HG02970 (cell line): Measurements from ENCODE around the gene CEACAM16.
"Not testable (repeated sequence)": the region's sequence is repeated elsewhere in the genome, so short reads cannot be mapped to it uniquely, and the experiment has no call there.

ENCODE experiments used
- ATAC-seq: cut with Tn5 transposase; IDR thresholded peaks from one replicate; pipeline ENCODE4 v1.9.1; 2021; ENCODE audit warnings: mild to moderate bottlenecking, moderate library complexity, moderate number of reproducible peaks; ENCODE audit not compliant: unreplicated experiment, low FRiP score

CEACAM16 gene

DNA sequence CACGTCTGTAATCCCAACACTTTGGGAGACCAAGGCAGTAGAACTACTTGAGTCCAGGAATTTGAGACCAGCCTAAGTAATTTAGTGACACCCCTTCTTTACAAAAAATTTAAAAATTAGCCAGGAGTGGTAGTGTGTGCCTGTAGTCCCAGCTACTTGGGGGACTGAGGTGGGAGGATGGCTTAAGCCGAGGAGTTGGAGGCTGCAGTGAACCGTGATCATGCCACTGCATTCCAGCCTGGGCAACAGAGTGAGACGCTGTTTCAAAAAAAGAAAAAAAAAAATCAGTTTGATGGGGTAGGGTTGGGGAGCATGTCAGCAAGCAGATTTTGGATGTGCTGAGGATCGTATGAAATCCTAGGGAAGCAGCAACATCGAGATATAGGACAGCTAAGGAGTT lies 23.4 kb upstream of the CEACAM16 start:
- no peak for ATAC-seq

DNA sequence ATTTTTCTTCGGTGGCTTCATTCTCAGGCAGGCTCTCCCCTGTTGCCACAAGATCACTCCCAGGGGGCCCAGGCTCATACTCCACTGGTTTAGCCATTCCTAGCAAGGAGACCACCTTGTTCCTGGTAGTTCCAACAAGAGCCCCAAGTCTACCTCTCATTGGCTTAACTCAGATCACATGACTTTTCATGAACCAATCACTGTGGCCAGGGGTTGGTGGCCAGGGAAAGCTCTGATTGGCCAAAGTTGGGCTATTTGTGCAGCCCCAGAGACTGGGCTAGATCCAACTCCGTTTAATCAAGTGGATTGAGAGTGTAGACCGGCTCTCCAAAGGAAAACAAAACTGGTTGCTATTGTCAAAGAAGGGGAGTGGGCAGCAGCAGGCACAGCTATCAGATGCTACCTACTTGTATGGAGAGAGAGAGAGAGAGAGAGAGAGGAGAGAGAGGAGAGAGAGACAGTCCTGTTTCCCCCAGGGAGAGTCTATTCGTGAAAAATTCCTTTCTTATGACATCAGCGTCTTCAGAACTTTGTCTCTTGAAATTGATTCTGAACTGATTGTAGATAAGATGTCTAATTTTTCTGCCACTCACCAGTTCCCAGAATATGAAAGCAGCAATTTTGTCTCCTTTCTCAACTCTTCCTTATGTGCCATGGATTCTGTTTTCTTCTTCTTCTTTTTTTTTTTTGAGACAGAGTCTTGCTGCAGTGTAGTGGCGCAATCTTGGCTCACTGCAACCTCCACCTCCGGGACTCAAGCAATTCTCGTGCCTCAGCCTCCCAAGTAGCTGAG lies 21.7 kb upstream of the CEACAM16 start:
- no peak for ATAC-seq

DNA sequence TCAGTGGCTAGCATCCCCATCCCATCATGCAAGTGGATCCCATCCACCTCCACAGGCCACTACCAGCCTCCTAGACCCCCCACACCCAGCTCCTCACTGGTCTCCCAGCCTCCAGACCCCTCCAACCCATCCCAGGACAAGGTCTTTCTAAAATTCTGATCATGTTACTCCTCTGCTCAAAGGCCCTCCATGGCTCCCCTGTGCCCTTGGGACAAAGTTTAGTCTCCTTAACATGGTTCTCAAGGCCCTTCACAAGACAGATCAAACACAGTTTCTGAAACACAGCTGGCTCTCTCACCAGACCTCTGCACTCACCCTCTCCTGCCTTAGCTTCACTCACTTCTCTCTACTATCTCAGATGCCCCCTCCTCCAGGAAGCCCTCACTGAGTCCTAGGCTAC lies 18.4 kb upstream of the CEACAM16 start:
- ATAC-seq: no peak

DNA sequence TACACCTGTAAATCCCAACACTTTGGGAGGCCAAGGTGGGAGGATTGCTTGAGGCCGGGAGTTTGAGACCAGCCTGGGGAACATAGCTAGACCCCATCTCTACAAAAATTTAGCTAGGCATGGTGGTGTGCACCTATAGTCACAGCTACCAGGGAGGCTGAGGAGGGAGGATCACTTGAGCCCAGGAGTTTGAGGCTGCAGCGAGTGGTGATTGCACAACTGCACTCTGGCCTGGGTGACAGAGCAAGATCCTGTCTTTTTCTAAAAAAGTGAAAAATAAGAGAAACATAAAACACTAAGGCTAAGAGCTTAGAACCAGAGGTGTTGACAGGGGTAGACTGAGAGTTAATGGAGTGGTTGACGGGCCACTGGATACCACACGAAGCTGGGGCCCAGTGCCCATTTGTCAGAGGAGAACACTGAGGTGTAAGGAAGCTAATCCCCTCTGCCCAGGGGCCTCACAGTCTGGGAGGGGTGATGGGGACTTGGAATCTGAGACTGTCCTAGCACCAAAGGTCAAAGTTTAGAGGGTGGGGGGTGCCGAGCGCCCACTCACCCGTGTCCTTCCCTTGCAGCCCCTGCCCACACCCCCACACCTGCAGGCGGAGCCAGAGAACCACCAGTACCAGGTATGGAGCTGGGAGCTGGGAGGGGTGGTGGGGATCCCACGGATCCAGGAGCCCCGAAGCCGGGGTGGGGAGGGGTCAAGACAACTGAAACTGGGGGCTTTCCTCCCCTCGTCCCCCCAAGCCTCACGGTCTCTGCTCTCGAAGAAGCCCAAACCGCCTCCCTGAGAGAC lies 16.8 kb upstream of the CEACAM16 start:
- ATAC-seq: no peak

DNA sequence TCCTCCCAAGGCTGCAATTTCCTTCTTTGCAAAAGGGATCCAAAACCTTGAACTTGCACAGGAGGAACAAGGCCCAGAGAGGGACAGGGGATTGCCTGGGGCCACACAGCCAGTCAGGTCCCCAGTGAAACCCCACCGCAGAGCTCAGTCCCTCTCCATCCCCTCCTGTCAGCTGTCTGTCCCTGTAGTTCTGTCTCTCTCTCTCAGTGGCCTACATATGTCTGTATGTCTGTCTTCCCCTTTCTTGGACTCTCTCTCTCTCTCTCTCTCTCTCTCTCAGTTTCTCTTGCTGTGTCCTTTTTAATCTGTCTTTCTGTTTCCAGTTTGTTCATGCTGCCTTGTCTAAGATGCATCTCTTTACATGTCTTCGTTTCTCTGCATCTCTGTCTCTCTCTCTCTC lies 16.1 kb upstream of the CEACAM16 start:
- ATAC-seq: no peak

DNA sequence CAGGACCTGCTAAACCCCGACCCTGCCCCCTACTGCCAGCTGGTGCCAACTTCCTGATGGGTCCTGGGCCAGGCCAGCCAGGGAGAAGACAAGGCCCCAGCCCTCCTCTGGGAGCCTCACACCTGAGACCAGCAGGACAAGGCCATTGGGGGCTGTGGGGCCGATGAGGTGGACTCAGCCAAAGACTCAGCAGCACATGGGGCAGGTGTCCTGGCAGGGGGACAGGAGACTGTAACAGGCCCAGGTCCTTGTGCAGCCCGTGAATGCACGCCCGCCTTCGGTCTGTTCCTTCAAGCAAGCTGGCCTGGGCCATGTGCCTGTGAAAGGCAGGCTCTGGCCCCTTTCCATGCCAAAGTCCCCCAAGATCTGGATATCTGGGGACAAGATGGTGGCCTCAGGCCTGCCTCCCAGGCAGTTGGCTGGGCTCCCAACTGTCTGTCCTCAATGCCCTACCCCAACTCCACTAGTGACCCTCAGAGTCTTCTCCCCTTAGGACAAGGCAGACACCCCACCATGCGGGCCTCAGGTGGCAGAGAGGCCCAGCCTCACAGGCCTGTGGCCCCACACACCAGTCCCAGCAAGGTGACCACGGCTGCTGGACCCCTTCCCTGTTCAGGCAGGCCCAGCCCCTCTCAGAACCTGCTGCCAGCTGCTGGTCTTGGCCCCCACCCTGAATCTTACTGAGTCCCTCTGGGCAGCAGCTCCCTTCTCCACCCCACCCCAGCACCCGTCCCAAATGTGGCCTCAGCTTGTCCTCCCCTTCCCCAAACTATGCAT lies 15.3 kb upstream of the CEACAM16 start:
- ATAC-seq: no peak

DNA sequence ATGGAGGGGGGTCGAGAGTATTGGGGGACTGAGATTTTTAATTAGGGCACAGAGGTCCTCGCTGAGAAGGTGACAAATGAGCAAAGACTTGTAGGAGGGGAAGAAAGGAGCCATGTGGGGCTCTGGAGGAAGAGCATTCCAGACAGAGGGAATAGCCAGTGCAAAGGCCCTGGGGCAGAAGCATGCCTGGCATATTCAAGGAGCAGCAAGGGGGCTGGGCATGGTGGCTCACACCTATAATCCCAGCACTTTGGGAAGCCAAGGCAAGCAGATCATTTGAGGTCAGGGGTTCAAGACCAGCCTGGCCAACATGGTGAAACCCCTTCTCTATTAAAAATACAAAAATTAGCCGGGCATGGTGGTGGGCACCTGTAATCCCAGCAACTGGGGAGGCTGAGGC lies 14.6 kb upstream of the CEACAM16 start:
- not testable (repeated sequence) for ATAC-seq

DNA sequence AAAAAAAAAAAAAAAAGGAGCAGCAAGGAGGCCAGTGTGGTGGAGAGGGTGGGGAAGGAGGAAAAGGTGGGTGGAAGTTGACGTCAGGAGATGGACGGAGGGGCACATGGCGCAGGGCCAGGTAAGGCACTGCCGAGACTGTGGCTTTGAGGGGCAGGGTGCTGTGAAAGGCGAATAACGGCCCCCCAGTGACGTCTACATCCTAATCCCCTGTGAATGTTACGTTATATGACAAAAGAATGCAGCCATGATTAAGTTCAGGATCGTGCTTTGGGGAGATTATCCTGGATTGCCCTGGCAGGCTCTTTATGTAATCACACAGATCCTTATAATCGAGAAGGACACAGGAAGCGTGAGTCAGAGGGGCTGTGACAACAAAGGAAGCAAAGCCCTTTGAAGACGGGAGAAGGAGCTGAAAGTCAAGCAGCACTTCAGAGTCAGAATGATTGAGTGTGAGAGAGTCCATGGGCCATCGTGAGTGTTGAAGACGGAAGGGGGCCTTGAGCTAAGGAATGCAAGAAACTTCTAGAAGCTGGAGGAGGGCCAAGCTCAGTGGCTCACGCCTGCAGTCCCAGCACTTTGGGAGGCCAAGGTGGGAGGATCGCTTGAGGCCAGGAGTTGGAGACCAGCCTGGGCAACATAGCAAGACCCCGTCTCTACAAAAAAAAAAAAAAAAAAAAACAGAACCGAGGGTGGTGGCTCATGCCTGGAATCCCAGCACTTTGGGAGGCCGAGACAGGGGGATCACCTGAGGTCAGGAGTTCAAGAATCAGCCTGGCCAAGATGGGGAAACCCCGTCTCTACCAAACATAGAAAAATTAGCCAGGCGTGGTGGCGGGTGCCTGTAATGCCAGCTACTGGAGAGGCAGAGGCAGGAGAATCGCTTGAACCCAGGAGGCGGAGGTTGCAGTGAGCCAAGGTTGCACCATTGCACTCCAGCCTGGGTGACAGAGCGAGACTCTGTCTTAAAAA lies 13.8 kb upstream of the CEACAM16 start:
- no peak for ATAC-seq

DNA sequence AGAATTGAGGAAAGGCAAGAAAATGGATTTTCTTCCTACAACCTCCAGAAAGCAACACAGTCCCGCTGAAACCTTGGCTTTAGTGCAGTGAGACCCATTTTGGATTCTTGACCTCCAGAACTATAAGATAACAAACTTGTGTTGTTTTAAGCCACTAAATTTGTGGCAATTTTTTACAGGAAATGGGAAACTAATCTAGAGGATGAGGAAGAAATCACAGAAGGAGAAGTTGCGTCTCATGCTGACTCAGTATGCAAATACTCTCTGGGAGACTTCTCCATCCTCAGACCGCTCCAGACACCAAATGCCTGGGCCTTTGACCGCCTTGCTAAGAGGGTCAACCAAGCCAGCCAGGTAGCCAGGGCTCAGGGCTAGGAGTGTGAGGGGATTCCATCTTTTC lies 13.1 kb upstream of the CEACAM16 start:
- ATAC-seq: no peak

DNA sequence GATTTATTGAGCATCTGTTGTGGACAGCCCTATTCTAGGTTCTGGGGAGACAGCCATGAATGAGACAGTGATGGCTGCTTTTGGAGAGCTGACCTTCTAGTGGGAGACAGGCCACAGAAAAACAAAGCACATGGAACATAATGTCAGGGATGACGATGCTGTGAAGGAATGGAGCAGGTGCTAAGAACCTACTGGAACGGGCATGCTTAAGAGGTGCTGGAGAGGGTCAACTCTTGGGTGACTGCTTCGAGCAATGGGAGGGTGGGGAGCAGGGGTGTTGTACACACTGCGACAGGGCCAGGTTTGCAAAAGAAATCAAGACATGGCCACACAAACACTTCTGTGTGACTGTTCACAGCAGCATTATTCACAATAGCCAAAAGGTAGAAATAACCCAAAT lies 12.1 kb upstream of the CEACAM16 start:
- no peak for ATAC-seq

DNA sequence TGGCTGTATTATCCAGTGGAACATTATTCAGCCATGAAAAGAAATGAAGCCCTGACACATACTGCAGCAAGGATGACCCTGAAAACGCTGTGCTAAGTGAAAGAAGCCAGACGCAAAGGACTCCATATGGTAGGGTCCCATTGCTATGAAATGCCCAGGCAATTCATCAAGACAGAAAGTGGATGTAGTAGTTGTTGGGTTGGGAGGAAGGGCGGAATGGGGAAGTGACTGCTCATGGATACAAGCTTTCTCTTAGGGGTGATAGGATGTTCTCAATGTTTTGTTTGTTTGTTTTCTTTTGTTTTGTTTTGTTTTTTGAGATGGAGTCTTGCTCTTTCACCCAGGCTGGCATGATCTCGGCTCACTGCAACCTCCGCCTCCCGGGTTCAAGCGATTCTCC lies 11.1 kb upstream of the CEACAM16 start:
- no peak for ATAC-seq

DNA sequence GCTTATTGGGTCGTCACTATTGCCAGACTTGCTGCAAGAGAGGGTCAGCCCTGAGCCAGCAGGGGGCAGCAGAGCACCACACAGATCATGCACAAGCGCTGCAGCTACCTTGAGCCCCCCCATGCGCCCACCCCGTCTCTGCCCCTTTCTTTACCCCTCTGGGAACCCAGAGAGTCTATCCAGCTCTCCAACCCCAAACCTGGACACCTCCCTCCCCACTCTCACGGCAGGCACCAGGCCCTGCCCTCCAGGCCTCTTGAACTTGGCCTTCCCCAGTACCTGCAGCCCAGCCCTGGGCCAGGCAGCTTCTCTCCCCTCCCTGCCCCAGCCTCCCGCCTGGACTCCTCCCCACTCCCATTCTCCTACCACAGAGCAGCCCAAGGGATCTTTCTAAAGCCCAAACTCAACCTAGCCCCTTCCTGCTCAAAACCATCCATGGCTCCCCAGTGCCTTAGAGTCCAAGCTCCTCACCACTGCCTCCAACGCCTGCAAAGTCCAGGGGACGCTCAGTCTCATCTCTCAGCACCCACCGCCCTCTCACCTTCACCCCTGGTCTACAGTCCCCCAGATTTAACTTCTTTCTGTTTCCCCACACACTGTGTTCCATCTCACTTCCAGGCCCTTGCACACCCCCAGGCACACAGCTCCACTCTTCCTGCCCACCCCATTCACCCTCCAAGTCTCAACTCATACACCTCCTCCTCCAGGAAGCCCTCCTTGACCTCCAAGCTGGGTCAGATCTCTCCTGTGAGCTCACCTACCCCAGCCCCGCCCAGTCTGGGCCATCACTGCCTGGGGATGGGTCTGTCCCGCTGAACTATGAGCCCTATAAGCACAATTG lies 9.4 kb upstream of the CEACAM16 start:
- no peak for ATAC-seq

DNA sequence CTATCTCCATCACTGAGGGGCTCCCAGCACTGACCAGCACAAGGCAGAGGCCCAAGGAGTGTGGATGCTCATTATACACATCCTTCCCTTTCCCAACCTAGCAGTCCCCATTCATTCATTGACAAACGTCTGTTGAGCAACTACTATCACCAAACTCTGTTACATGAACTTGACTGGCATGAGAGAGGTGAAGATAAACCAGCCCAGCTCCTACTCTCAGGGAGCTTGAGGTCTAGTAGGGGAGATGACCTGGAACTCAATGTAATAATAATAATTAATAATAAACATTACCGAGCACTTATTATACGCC lies 8.9 kb upstream of the CEACAM16 start:
- ATAC-seq: no peak

DNA sequence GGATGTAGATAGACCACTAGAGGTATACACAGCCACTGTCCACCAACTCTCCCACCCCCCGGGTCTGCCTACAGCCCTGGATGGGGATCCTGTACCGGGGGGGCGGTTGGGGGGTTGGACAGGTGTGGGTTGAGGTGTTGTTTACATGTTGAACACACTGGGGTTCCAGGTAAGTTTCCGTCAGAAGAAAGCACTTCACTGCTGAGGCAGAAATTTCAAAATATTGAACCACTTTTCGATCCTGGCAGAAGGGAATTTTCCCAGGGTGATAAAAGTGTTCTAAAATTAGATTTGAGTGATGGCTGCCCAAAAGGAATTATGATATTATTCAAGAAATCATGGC lies 6.6 kb upstream of the CEACAM16 start:
- no peak for ATAC-seq

DNA sequence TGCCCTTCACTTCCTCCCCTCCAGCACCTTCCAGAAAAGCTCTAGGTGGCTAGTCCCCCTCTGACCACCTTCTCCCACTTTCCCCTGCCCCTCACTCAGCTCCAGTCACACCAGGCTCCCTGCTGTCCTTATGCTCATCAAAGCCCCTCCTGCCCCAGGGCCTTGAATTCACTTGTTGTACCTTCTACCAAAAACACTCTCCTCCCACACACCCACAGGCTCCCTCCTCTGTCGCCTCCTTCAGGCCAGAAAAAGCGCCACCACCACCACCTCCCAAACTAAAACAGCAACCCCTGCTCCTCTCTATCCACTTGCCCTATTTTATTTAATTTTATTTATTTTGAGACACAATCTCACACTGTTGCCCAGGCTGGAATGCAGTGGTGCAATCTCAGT lies 4.8 kb upstream of the CEACAM16 start:
- ATAC-seq: no peak

DNA sequence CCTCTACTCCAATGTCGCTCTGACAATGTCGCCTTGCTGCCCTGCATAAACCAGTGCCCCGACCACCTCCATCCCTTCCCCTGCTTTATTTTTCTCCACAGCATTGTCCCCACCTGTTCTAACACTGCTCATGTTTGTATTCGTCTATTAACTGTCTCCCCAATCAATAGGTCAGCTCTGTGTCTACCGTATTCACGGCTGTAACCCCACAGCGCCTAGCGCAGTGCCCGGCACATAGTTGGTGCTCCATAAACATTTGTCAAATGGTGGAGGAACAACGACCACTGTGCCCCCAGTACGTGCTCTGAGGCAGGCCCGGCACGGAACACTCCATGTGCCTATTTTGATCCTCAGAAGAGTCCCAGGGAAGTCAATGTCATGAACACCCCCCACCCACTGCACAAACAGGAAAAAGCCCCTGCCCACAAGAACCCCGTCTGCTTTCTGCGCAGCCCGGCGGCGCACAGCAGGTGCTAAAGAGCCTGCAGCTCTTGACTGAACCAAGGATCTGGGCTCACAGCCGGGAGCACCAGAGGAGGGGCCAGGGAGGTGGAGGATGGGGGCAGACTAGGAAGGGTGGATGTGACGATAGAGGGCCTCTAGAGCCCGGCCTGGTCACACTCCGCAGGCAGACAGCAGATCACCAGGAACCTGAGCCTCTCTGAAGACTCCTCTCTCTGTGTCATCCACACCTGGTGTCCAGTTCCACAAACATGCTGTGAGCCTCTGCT lies 1.8 kb upstream of the CEACAM16 start:
- no peak for ATAC-seq

DNA sequence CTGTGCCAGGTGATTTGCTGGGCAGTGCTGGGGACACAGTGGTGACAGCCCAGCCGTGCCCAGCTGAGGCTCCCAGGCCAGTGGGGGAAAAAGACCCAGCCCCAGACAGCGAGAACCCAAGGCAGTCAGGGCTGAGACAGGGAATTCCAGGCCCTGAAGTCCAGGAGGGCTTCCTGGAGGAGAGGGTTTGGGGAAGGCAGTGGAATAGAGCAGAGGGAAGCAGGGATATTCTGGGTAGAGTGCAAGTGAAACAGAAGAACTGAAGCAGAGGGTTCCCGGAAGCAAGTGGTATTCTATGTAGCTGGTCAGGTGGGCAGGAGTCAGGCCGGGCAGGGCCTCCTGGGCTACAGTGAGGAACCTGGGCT lies 1.3 kb upstream of the CEACAM16 start:
- ATAC-seq: no peak

DNA sequence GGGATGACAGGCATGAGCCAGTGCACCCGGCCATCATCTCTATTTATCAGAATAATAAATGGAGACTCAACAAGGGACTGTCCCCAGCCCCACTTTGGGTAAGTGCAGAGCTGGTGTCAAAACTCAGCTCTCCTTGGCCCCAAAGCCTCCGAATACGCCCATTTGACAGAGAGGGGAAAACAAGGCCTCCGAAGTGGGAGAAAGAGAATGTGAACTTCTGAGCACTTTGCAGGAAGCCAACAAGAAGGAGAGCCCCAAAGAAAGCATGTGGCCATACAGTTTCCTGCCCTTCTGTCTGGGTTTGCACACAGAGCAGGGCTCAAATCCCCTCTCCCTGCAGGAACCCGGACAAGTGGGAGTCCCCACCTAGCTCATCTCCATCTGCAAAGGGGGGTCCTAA lies 1.6 kb downstream of the CEACAM16 start:
- no peak for ATAC-seq

DNA sequence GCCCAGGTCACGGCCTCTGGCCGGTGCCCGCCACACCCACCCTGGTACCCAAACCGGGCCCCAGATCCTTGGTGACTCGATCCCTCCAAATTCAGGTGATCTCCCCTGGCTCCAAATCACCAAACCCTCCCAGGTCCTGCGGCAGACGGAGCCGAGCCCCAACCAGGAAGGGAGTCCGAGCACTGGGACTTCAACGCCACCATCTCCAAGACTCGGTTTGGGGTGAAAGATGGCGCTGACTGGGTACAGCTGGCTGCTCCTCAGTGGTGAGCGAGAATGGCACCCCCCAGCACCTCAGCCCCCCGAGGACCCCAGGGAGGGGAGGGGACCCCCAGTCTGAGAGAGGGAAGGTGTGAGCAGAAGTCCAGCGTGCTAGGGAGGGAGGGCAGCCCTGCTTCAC lies 2.3 kb downstream of the CEACAM16 start:
- ATAC-seq: no peak
